Transverse colon (tissue), 3 donors: ENCODE data around the gene PRRT1.
"Not testable (repeated sequence)": the region's sequence is repeated elsewhere in the genome, so short reads cannot be mapped to it uniquely, and the experiment has no call there.

Experiments
- EP300 ChIP-seq: sonication (generic); formaldehyde crosslinking; IDR thresholded peaks from one replicate; pipeline ENCODE4 v1.6.1; 2017; ENCODE audit warnings: antibody characterized with exemption, low read depth
- TF ChIP-seq, protein P1 (sequence below), 5 experiments: fragments of 200-600 bp in 3 of 5; fragments of 450-650 bp in 2 of 5; sonication (generic) in 3 of 5; IDR thresholded peaks; 1 replicate in 2 of 5; 2 replicates in 3 of 5; pipeline ENCODE4 v1.5.1; 2016 to 2017; ENCODE audit warnings: antibody characterized with exemption in 5 of 5, inconsistent platforms in 3 of 5, mild to moderate bottlenecking in 2 of 5, moderate library complexity in 1 of 5

DNA sequence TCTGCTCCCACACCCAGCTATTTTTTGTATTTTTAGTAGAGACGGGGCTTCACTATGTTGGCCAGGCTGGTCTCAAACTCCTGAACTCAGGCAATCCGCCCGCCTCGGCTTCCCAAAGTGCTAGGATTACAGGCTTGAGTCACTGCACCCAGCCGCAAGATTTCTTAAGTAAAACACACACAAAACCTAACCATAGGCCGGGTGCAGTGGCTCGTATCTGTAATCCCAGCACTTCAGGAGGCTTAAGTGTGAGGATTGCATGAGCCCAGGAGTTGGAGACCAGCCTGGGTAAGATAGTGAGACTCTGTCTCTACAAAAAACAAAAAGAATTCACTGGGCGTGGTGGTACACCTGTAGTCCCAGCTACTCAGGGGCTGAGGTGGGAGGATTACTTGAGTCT, 51.5 kb downstream of the PRRT1 start:
- TF ChIP-seq, protein P1, sequence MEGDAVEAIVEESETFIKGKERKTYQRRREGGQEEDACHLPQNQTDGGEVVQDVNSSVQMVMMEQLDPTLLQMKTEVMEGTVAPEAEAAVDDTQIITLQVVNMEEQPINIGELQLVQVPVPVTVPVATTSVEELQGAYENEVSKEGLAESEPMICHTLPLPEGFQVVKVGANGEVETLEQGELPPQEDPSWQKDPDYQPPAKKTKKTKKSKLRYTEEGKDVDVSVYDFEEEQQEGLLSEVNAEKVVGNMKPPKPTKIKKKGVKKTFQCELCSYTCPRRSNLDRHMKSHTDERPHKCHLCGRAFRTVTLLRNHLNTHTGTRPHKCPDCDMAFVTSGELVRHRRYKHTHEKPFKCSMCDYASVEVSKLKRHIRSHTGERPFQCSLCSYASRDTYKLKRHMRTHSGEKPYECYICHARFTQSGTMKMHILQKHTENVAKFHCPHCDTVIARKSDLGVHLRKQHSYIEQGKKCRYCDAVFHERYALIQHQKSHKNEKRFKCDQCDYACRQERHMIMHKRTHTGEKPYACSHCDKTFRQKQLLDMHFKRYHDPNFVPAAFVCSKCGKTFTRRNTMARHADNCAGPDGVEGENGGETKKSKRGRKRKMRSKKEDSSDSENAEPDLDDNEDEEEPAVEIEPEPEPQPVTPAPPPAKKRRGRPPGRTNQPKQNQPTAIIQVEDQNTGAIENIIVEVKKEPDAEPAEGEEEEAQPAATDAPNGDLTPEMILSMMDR (IDR thresholded peaks at IDR 0.05), result not testable (repeated sequence)
- not testable (repeated sequence) for TF ChIP-seq EP300
